OCI-LY1 (cell line): Measurements from ENCODE around the gene SF3B1.

Experiments used
- EZH2 ChIP-seq: fragments of 200-600 bp; sonication (generic), shearing (Covaris generic); IDR thresholded peaks from 2 replicates; pipeline ENCODE4 v1.8.0; 2017; ENCODE audit warnings: borderline replicate concordance, mixed run types, mild to moderate bottlenecking, antibody characterized with exemption, low read length, moderate library complexity, mixed read lengths
- TF ChIP-seq, protein P1 (sequence below): fragments of 200-600 bp; sonication (generic), shearing (Covaris generic); IDR thresholded peaks from 2 replicates; pipeline ENCODE4 v1.5.1; 2017; ENCODE audit warnings: mild to moderate bottlenecking, antibody characterized with exemption, low read length, moderate library complexity, mixed read lengths

DNA sequence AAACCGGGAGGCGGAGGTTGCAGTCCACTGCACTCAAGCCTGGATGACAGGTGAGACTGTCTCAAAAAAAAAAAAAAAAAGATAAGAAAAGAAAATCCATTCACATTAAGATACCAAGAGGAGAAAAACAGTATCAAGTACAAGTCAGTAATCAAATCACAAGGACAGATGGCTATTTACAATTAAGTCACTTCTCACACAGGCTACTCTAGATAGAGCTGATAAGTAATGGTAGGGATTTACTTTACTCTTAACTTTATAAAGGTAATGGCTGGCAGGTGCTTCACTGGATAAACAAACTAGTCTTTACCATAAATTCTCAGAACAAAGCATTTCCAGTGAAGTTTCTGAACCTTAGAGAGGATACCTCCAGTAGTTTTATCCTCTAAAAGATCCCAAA, 11.5 kb downstream of the SF3B1 start:
- TF ChIP-seq, protein P1, sequence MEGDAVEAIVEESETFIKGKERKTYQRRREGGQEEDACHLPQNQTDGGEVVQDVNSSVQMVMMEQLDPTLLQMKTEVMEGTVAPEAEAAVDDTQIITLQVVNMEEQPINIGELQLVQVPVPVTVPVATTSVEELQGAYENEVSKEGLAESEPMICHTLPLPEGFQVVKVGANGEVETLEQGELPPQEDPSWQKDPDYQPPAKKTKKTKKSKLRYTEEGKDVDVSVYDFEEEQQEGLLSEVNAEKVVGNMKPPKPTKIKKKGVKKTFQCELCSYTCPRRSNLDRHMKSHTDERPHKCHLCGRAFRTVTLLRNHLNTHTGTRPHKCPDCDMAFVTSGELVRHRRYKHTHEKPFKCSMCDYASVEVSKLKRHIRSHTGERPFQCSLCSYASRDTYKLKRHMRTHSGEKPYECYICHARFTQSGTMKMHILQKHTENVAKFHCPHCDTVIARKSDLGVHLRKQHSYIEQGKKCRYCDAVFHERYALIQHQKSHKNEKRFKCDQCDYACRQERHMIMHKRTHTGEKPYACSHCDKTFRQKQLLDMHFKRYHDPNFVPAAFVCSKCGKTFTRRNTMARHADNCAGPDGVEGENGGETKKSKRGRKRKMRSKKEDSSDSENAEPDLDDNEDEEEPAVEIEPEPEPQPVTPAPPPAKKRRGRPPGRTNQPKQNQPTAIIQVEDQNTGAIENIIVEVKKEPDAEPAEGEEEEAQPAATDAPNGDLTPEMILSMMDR: no peak
- no peak for TF ChIP-seq EZH2
